Measurements from ENCODE around the gene FBXW7. TPM values are rescaled to one million over a fixed set of nuclear protein-coding genes. Genes with fewer than 3 reads are reported as not detected.

Gene FBXW7
- total RNA-seq, 1 donor from 2014 or later, result 56.7 TPM

- no peak overlapping the region for H3K27ac ChIP-seq (replicated peaks)
- H3K4me1 ChIP-seq, result peaks cover 14% of the 10 kb centered on the region
- H3K4me3 ChIP-seq, result no peak overlapping the region
- no peaks in the 10 kb centered on the region for H3K27me3 ChIP-seq (ENCODE audit: low read depth)
- TF ChIP-seq, protein P1, sequence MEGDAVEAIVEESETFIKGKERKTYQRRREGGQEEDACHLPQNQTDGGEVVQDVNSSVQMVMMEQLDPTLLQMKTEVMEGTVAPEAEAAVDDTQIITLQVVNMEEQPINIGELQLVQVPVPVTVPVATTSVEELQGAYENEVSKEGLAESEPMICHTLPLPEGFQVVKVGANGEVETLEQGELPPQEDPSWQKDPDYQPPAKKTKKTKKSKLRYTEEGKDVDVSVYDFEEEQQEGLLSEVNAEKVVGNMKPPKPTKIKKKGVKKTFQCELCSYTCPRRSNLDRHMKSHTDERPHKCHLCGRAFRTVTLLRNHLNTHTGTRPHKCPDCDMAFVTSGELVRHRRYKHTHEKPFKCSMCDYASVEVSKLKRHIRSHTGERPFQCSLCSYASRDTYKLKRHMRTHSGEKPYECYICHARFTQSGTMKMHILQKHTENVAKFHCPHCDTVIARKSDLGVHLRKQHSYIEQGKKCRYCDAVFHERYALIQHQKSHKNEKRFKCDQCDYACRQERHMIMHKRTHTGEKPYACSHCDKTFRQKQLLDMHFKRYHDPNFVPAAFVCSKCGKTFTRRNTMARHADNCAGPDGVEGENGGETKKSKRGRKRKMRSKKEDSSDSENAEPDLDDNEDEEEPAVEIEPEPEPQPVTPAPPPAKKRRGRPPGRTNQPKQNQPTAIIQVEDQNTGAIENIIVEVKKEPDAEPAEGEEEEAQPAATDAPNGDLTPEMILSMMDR (IDR thresholded peaks at IDR 0.05; ENCODE audit: borderline replicate concordance), result no peak
- H3K36me3 ChIP-seq, result peaks cover 54% of the 10 kb centered on the region
- no peak for DNase-seq
- intact Hi-C loops (cut with micrococcal nuclease), result no loop called here
- H3K9me3 ChIP-seq (replicated peaks), result no peaks in the 10 kb centered on the region
Observed at GRCh38 chr4:152340818-152341217, 195.1 kb downstream of the FBXW7 start.

- H3K4me1 ChIP-seq, result peaks cover 11% of the 10 kb centered on the region
- intact Hi-C loops (cut with micrococcal nuclease), result no loop called here
- no peaks in the 10 kb centered on the region for H3K27me3 ChIP-seq (ENCODE audit: low read depth)
- no peaks in the 10 kb centered on the region for H3K9me3 ChIP-seq (replicated peaks)
- H3K27ac ChIP-seq (replicated peaks), result no peak overlapping the region
- H3K4me3 ChIP-seq, result no peak overlapping the region
- H3K36me3 ChIP-seq, result peaks cover 55% of the 10 kb centered on the region
- TF ChIP-seq, protein P1 (IDR thresholded peaks at IDR 0.05; ENCODE audit: borderline replicate concordance), result no peak
- DNase-seq, result no peak
Observed at GRCh38 chr4:152339576-152339975, 196.3 kb downstream of the FBXW7 start.

DNA sequence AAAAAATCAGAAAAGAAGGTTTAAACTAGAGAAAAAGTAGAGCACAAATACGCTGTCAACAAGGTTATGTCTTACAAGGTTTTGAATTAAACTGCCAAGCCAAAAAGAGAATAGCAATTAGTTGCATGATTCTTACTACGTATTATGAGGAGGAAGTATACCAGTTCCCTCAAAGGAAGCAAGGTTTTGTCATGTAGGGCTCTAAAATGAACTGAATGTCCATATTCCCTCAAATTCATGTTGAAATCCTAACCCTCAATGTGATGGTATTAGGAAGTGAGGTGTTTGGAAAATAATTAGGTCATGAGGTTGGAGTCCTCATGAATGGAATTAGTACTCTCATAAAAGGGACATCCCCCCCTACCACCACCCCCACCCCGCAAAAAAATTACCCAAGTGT, 201.0 kb downstream of the FBXW7 start:
- Histone ChIP-seq H3K27ac (replicated peaks) (no peak overlapping the region), H3K4me3 (no peak overlapping the region), H3K9me3 (replicated peaks) (no peaks in the 10 kb centered on the region), H3K27me3 (ENCODE audit: low read depth) (no peaks in the 10 kb centered on the region), H3K4me1 (no peaks in the 10 kb centered on the region), H3K36me3 (peaks cover 75% of the 10 kb centered on the region)
- intact Hi-C loops (cut with micrococcal nuclease), result no loop called here
- TF ChIP-seq, protein P1 (IDR thresholded peaks at IDR 0.05; ENCODE audit: borderline replicate concordance), result no peak
- DNase-seq, result no peak

DNA sequence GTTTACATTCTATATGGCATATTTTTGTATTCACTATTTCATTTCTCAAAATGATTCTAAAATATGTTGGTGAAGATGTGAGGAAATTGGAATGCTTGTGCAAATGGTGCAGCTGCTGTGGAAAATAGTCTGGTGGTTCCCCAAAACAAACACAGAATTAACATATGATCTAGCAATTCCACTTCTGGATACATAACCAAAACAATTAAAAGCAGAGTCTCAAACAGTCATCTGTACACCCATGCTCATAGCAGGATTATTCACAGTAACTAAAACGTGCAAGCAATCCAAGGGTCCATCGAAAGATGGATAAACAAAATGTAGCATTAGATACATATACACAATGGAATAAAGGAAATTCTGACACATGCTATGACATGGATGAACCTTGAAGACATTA, 204.8 kb downstream of the FBXW7 start:
- no peak overlapping the region for H3K4me3 ChIP-seq
- H3K36me3 ChIP-seq, result peaks cover 87% of the 10 kb centered on the region
- H3K27me3 ChIP-seq (ENCODE audit: low read depth), result no peaks in the 10 kb centered on the region
- intact Hi-C loops (cut with micrococcal nuclease), result no loop called here
- no peak overlapping the region for H3K27ac ChIP-seq (replicated peaks)
- H3K4me1 ChIP-seq, result no peaks in the 10 kb centered on the region
- TF ChIP-seq, protein P1 (IDR thresholded peaks at IDR 0.05; ENCODE audit: borderline replicate concordance), result no peak
- DNase-seq, result no peak
- no peaks in the 10 kb centered on the region for H3K9me3 ChIP-seq (replicated peaks)

DNA sequence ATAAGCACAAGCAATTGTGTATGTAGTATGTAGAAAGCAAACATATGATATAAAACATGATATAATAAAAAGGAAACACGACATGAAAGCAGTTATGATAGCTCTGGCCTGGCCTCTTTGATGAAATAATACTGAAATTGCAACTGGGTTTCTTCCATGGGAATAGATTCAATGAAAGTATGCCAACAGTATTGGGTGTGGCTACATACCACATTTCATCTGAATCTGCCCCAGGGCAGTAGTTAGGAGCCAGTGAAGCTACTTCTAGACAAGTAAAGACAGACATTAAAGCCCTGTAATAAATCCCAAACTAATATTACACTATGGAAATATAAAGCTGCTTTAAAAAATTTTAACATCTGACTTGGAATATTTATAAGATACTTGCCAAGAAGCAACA, 207.3 kb downstream of the FBXW7 start:
- no peak for DNase-seq
- no peak overlapping the region for H3K27ac ChIP-seq (replicated peaks)

More for the DNA sequence above, 207.3 kb downstream of the FBXW7 start:
- Histone ChIP-seq H3K9me3 (replicated peaks) (no peaks in the 10 kb centered on the region), H3K4me1 (peaks cover 4% of the 10 kb centered on the region), H3K36me3 (peaks cover 96% of the 10 kb centered on the region), H3K4me3 (no peak overlapping the region), H3K27me3 (ENCODE audit: low read depth) (no peaks in the 10 kb centered on the region)
- TF ChIP-seq, protein P1 (IDR thresholded peaks at IDR 0.05; ENCODE audit: borderline replicate concordance), result no peak
- intact Hi-C loops (cut with micrococcal nuclease), result no loop called here
